Measurements from ENCODE around the gene ABCD1.
"Not testable (repeated sequence)": the region's sequence is repeated elsewhere in the genome, so short reads cannot be mapped to it uniquely, and the experiment has no call there.

ABCD1 gene

GRCh38 chrX:153724252-153725038 is at the start of gene ABCD1, which contains the start of gene BCAP31:
Gene ABCD1, plus strand, starts transcription at chrX:153724856. Its CDS starts 411 bp downstream, at chrX:153725267.
Gene BCAP31, minus strand, starts transcription at chrX:153724387. Its CDS starts 1,143 bp downstream, at chrX:153723244.
- peak; percentile 93 for DNase-seq

- DNase-seq = no peak
These were observed 43.5 kb upstream of the ABCD1 start for GRCh38 chrX:153681175-153681574.

GRCh38 chrX:153683486-153683885 is 41.2 kb upstream of the ABCD1 start:
- not testable (repeated sequence) for DNase-seq

- peak; percentile 46 for DNase-seq
These were observed 40.0 kb upstream of the ABCD1 start for GRCh38 chrX:153684467-153685155.

- peak; percentile 66 for DNase-seq
These were observed 39.5 kb upstream of the ABCD1 start for GRCh38 chrX:153685156-153685536.

- DNase-seq = no peak
These were observed 38.6 kb upstream of the ABCD1 start for GRCh38 chrX:153685751-153686696.

- no peak for DNase-seq
These were observed 37.9 kb upstream of the ABCD1 start for GRCh38 chrX:153686711-153687110.

- DNase-seq = peak; percentile 85
These were observed 37.3 kb upstream of the ABCD1 start, which contains the start of gene SLC6A8 for GRCh38 chrX:153687121-153688039. Gene SLC6A8, plus strand, starts transcription at chrX:153687926. Its CDS starts 649 bp downstream, at chrX:153688575.

- no peak for DNase-seq
These were observed 36.6 kb upstream of the ABCD1 start for GRCh38 chrX:153688071-153688470.

- DNase-seq = no peak
These were observed 36.1 kb upstream of the ABCD1 start for GRCh38 chrX:153688506-153688905.

- DNase-seq = no peak
These were observed 35.6 kb upstream of the ABCD1 start for GRCh38 chrX:153688911-153689590.

- peak; percentile 70 for DNase-seq
These were observed 34.8 kb upstream of the ABCD1 start for GRCh38 chrX:153689654-153690465.

GRCh38 chrX:153690466-153690865 is 34.2 kb upstream of the ABCD1 start:
- no peak for DNase-seq

GRCh38 chrX:153691032-153691827 is 33.4 kb upstream of the ABCD1 start:
- peak; percentile 30 for DNase-seq

GRCh38 chrX:153692003-153692402 is 32.7 kb upstream of the ABCD1 start:
- DNase-seq = no peak

GRCh38 chrX:153692611-153693156 is 32.0 kb upstream of the ABCD1 start:
- no peak for DNase-seq

GRCh38 chrX:153693216-153694086 is 31.2 kb upstream of the ABCD1 start:
- DNase-seq = peak; percentile 42

GRCh38 chrX:153694256-153694655 is 30.4 kb upstream of the ABCD1 start:
- peak; percentile 50 for DNase-seq
